Right ventricle myocardium inferior (tissue), 1 donor: Measurements from ENCODE around the gene POLRMT. TPM values are rescaled to one million over a fixed set of nuclear protein-coding genes. Genes with fewer than 3 reads are reported as not detected.
A peak's percentile ranks its signal among the peaks of the same experiment; 100 is the strongest.

ENCODE experiments used
- ATAC-seq: fragments of 200-7000 bp; cut with Tn5 transposase; one replicate; pipeline ENCODE4 v1.9.1; 2020; ENCODE audit warnings: mild to moderate bottlenecking, moderate library complexity
- DNase-seq: peaks from one replicate; pipeline ENCODE4 v3.0.0; 2021; ENCODE audit errors: missing footprints
- intact Hi-C: fragments of 100-400 bp; cut with DNase I; formaldehyde crosslinking; loops from one replicate; pipeline ENCODE4 v1.11.0; 2022
- total RNA-seq: library from RNA; stranded (reverse); fragmentation: NEBNext Ultra II Directional; extraction: Animal tissue kit (Norgen Biotek cat#: 25700); gene quantifications from one replicate; pipeline ENCODE4 v1.2.1, GENCODE V29; 2021
- donor health status: DM: no; HTN: yes; CAD: no; lungs with severe emphysema.

The POLRMT gene
- total RNA-seq, 1 donor from 2014 or later: 51.2 TPM

DNA sequence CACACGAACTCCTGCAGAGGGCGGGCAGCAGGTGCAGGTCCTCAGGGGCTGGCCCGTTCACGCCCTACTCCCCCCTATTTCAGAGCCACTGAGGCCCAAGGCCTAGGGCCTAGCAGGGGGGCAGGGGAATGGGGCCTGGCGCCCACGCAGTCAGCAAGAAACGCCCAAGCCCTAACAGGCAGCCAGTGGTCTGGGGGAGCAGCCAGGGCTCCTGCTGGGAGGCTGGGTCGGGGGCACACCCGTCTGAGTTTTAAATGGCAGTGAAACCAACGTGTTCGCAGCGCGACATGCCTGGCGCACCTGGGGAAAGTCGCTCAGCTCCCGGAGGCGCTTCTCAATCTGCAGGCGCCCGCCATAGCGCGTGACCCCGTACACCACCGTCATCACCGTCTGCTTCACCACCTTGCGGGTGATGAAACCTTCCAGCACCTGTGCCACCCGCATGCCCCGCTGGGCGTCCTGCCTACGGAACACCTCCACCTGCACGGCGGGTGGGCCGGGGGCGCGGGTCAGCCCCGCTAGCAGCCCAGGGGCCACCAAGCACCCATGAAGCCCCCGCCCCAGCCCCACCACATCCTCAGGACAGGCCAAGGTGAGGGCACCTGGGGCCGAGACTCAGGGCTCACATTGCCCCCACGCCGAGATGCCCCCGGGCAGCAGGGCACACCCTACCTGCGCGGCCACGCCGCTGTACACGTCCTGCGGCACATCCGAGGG lies 13.9 kb downstream of the POLRMT start:
- intact Hi-C loops: no loop called here
- ATAC-seq (no peak), DNase-seq (no peak)

GRCh38 chr19:618674-619285 lies 14.6 kb downstream of the POLRMT start:
- intact Hi-C loops: no loop called here
- ATAC-seq (no peak), DNase-seq (no peak)

GRCh38 chr19:618247-618619 lies 15.1 kb downstream of the POLRMT start:
- intact Hi-C loops: no loop called here
- DNase-seq (no peak), ATAC-seq (no peak)

DNA sequence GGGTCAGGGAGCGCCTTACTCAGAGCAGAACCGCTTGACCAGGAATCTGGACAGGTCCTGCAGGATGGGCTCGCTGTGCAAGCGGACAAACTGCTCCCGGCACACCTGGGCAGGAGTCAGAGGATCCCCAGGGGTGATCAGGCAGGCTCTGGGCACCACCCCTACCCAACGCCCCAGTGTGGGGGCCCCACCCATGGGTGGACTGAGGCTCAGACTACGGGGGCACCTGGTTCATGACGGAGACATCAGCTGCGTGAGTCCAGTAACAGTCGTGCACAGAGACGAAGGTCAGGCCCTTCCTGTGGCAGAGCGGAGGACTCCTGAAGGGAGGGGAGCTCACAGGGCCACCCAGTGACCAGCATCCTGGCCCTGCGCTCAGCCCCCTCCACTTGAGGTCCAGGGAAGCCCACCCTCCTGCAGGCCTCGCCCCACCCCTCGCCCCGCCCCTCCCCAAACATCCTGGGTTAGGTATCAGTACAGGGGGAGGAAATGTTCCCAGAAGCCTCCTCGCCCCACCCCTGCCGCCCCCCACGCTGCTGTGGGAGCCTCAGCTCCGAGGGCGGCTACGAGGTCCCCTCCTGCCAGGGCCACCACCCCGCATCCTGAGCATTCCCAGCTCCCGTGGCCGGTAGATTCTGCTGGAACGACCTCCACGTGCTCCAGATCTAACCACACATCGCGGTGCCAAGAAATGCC lies 15.6 kb downstream of the POLRMT start:
- intact Hi-C loops: no loop called here
- ATAC-seq (no peak), DNase-seq (no peak)

- no peak for DNase-seq
- no peak for ATAC-seq
These were observed 16.4 kb downstream of the POLRMT start for GRCh38 chr19:616747-617526.

GRCh38 chr19:616062-616700 lies 17.2 kb downstream of the POLRMT start:
- ATAC-seq (no peak), DNase-seq (no peak)
- intact Hi-C loops: no loop called here

More at GRCh38 chr19:616747-617526, 16.4 kb downstream of the POLRMT start:
- intact Hi-C loops: no loop called here

GRCh38 chr19:615619-616018 lies 17.7 kb downstream of the POLRMT start:
- DNase-seq (no peak), ATAC-seq (no peak)
- intact Hi-C loops: no loop called here

DNA sequence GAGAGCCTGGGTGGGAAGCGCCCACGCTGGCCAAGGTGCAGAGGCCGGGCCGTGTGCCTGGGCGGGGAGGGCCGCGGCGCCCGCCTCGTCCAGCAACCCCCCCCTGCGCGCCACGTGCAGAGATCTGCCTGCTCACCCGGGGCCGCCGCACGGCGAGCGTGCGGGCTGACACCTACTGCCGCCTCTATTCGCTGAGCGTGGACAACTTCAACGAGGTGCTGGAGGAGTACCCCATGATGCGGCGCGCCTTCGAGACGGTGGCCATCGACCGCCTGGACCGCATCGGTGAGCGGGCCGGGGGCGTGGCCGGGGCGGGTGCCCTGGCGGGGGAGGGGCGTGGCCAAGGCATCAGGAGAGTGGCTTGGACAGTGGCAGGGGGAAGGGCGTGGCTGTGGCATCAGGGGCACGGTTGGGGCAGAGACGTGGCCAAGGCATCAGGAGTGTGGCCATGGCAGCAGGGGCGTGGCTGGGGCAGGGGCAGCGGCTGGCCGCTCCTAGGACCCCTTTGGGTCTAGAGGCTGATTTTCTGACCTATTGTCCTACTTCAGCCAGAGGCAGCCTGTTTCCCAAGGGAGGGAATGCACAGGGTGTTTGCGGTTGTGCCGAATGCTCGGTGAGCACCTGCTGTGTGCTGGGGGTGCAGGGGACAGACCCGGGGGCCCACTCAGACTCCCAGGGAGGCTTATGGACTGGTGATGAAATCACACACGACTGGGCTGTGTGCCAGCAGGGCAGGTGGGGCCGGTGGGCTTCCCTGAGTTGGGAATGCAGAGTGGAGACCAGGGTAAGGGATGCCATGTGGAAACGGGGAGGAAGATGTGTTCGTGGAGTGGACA lies 19.4 kb downstream of the POLRMT start:
- ATAC-seq (no peak), DNase-seq (no peak)
- intact Hi-C loops: no loop called here

- ATAC-seq (no peak), DNase-seq (no peak)
- intact Hi-C loops: no loop called here
These were observed 20.4 kb downstream of the POLRMT start for GRCh38 chr19:612941-613340.

DNA sequence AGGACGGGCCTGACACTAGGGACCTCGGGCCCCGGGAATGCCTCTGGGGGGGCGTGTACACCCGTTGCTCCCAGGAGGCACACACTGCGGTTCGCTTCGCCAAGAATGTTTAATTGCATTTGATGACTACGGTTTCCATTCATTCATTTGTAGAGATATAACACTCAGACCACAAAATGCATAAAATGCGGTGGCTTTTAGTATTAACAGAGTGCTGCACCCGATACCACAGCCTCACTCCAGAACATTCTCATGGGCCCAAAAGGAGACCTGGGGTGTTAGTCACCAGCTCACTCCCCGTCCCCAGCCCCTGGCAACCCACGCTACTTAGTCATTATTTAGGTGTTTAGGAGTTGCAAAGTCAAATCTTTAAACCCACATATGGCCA lies 21.9 kb downstream of the POLRMT start:
- DNase-seq (no peak), ATAC-seq (no peak)
- intact Hi-C loops: no loop called here

GRCh38 chr19:610801-611480 lies 22.4 kb downstream of the POLRMT start:
- ATAC-seq: peak; percentile 59
- no peak for DNase-seq
- intact Hi-C loops: no loop called here

DNA sequence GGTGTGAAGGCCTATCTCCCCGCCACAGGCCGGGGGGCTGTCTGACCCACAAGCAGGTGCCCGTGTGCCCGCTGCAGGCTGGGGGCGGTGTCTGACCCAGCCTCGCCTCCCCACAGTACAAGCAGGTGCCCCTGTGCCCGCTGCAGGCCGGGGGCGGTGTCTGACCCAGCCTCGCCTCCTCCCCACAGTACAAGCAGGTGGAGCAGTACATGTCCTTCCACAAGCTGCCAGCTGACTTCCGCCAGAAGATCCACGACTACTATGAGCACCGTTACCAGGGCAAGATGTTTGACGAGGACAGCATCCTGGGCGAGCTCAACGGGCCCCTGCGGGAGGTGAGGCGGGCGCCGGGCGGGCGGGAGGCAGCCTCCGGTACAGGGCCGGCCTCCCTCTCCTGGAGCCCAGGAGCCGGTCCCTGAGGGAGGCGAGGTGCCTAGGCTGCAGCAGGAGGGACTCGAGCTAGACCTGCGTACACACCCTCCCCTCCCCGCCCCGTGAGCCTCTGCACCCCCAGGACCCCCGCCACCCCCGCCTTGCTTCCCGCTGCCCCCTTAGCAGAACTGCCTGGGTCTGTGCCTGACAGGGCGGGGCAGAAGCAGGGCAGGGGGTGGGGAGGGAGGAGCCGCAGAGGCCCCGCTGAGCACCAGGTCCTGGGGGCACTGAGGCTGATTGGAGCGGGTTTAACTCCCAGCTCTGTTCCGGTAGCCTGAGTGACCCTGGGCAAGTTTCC lies 23.1 kb downstream of the POLRMT start:
- no peak for ATAC-seq
- intact Hi-C loops: no loop called here
- no peak for DNase-seq

- intact Hi-C loops: no loop called here
- ATAC-seq: peak; percentile 49
These were observed 24.4 kb downstream of the POLRMT start for GRCh38 chr19:609004-609346.

GRCh38 chr19:608155-609003 lies 25.0 kb downstream of the POLRMT start:
- DNase-seq (no peak), ATAC-seq (peak; percentile 15)
- intact Hi-C loops: no loop called here

More at GRCh38 chr19:609004-609346, 24.4 kb downstream of the POLRMT start:
- peak; percentile 82 for DNase-seq

DNA sequence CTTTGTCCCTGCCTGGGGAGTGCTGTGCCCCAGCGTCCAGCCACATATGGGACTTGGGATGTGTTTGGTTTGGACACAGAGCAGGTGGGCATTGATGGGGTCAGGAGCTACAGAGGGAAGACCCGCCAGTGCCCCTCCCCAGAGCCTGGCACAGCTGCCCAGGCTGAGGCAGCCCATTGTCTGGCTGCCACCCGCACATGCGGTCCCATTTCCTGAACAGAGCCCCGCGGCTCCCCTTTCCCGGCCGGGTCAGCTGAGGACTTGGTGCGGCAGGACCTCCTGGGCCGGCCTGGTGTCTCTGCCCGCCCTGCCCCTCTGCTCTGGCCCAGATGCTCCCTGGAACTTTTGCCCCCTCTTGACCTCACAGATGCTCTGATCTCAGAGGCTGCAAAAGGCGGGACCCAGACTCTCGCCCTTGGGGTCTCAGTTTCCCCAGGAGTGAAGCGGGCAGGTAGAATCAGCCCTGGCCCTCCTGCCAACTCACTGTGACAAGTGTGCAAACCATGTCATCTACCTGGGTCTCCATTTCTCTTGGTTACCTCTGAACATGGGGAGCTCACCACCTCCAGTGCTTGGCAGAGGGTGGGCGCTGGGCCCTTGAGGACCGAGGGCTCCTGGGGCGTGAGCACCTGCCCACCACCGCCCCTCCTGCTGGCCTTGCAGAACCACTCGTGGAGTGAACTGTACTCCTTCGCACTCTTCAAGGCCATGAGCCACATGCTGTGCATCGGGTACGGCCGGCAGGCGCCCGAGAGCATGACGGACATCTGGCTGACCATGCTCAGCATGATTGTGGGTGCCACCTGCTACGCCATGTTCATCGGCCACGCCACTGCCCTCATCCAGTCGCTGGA lies 25.8 kb downstream of the POLRMT start:
- ATAC-seq (no peak), DNase-seq (no peak)
- intact Hi-C loops: no loop called here
